GM12873 (cell line): ENCODE measurements around the gene TRIAP1.

Experiments
- TF ChIP-seq, protein P1 (sequence below): IDR thresholded peaks from 2 replicates; pipeline ENCODE4 v1.5.1; 2012; ENCODE audit warnings: low read depth, mild to moderate bottlenecking, moderate library complexity, low read length, control low read depth; ENCODE audit not compliant: insufficient read depth; ENCODE audit errors: missing control alignments

Gene TRIAP1

DNA sequence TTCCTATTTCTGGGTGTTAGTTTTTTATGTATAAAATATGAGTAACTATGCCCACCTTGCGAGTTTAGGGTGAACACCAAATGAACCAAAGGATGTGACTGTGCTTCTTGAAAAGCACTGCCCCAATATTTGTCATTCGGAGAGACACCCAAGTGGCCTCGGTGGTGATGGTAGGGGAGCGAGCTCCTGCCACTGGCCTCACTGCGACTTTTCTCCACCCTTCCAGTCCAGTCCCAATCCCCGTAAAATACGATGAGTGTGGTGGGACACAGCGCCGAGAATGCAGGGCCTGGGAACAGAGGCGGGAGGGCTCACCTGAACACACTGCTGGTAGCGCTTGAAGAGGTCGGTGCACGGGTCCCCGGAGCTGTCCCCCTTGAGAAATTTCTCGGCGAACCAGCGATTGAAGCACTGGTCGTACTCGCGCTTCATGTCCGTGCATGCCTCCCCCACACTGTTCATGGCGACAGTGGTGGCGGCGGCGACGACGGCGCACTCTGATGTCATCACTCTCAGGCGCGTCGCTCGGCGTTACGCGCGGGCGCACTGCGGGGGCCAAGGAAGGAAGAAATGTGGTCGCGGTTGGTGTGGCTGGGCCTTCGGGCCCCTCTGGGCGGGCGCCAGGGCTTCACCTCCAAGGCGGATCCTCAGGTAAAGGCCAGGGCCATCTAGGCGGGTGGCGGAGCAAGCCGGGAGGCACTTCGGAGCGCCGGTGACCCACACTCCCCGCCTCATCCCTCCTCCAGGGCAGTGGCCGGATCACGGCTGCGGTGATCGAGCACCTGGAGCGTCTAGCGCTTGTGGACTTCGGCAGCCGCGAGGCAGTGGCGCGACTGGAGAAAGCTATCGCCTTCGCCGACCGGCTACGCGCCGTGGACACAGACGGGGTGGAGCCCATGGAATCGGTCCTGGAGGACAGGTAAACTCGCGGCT, at the start of gene TRIAP1, which contains the start of gene GATC:
Gene TRIAP1, minus strand, starts transcription at position 474 of the 933 bp plus-strand sequence. Its CDS starts 12 bp downstream, at position 462.
Gene GATC, plus strand, starts transcription at position 534 of the 933 bp plus-strand sequence. Its CDS starts 37 bp downstream, at position 571.
- TF ChIP-seq, protein P1, sequence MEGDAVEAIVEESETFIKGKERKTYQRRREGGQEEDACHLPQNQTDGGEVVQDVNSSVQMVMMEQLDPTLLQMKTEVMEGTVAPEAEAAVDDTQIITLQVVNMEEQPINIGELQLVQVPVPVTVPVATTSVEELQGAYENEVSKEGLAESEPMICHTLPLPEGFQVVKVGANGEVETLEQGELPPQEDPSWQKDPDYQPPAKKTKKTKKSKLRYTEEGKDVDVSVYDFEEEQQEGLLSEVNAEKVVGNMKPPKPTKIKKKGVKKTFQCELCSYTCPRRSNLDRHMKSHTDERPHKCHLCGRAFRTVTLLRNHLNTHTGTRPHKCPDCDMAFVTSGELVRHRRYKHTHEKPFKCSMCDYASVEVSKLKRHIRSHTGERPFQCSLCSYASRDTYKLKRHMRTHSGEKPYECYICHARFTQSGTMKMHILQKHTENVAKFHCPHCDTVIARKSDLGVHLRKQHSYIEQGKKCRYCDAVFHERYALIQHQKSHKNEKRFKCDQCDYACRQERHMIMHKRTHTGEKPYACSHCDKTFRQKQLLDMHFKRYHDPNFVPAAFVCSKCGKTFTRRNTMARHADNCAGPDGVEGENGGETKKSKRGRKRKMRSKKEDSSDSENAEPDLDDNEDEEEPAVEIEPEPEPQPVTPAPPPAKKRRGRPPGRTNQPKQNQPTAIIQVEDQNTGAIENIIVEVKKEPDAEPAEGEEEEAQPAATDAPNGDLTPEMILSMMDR, result no peak

DNA sequence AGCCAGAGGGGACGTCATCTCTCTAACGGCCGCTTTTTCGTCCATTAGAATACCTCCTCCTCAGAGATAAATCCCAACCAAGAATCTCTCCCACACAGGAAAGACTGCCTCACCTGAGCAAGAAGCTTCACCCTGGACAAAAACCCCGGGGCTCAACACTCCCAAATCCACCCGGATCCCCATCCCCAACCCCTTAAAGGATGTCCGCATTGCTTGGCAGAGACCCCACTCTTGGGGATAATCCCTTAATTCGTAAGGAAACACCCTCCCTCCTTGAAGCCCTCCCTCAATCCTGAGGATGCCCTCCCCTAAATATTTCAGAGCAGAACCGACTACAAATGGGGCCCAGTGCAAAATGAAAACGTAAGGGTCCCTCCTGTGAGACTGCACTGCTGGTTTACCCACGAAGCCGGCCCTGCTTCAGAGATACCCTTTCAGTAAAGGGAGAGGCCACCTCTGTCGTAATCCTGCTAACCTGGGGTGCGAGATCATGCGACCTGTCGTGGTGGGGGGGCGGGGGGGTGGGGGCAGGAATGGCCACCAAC, 49.1 kb upstream of the TRIAP1 start:
- TF ChIP-seq, protein P1, result no peak

DNA sequence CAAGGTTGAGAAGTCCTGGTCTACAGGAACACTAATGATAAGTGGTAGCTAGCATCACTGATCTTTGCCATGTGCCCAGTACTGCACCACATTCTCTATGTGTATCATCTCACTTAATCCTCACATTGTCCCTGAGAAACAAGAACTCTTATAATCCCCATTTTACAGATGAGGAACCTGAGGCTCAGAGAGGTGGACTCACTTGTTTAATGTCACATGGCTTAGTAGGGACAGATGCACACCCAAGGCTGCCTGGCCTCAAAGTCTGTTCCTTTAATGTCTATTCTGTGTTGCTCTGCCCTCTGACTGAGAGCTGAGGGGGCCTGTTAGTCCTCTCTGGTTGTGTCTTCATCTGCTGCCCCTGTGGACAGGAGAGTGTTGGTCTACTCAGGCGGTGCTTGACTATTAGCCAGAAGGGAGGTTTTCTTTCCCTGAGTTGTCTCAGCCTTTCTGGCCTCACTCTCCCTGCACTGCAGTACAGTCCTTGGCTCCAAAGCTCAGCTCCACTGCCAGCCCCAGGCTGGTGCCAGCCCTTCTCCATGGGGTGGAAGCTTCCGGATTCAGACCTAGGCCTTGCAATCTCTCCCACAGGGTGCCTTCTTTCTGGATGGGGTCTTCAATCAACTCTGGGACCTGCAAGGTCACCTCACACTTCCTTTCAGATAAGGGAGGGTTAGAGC, 44.8 kb upstream of the TRIAP1 start:
- TF ChIP-seq, protein P1, result no peak

DNA sequence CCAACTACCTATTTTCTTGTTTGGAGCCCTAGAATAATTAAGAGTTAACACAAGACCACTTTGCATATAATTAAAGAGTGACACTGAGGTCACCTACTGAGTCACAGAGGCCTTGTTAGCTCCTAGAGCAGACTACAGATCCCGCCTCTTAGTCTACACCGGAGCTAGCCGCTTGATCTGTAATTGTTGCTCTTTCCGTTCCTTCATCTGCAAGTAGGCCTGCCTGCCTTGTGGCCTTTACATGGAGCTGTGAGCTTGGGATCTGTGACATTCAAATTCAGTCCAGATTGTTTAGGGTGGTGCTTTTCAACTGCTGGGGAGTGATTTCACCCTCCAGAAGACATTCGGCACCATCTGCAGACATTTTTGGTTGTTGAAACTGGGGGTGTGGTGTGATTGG, 44.1 kb upstream of the TRIAP1 start:
- TF ChIP-seq, protein P1, result no peak

DNA sequence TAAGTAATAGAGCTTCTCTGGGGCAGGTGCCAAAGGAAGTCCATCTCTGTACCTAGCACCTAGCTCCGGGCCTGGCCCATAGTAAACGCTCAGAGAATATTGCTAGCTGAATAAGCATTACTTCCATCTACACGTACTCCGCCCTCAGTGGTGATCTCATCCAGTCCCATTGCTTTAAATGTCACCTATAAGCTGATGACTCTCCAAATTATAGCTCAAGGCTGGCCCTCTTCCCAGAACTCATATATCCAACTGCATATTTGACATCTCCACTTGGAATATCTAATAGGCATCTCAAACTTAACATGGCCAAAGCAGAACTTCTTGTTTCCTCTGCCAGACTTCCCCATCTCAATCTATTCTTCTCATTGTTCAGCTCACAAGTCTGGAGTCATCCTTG, 42.8 kb upstream of the TRIAP1 start:
- TF ChIP-seq, protein P1, result no peak

DNA sequence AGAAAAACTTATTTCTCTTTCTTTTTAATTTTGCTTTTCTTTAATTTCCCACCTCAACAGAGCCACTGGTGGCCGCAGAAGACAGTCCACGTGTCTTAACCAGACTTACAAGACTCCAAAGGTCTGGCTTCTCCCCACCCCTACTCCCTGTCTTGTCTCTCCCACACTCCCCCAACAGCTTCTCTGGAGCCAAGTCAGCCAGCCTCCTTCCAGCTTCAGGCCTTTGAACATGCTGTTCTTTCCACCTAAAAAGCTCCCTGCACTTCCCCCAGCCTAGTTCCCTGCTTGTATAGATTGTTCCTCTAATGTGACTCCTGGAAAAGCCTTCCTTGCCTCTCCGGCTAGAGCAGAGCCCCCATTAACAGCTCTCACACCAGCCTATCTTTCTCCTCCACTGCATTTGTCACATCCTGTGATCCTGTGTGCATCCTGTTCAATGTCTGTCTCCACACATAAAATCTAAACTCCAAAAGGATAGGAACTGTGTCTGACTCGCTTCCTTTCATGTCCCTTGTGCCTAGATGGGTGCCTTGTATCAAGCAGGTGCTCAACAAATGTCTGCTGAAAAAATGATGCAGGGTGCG, 42.0 kb upstream of the TRIAP1 start:
- TF ChIP-seq, protein P1, result no peak
